Calu3 (cell line): ENCODE measurements around the gene ZNF467. TPM values are rescaled to one million over a fixed set of nuclear protein-coding genes. Genes with fewer than 3 reads are reported as not detected.

Experiments used
- BruUV-seq: library from RNA; stranded (reverse); fragments of 400-500 nt; replicated peaks from 2 replicates; lab custom pipeline; 2021; lab: Mats Ljungman, UMichigan
- CTCF ChIA-PET: fragments of 300-600 bp; sonication (Branson Sonifier 250); formaldehyde crosslinking; loops from one replicate; lab custom pipeline; 2022; ENCODE audit warnings: antibody characterized with exemption; lab: Charles Lee
- DNase-seq: peaks from one replicate; pipeline ENCODE4 v3.0.0; 2022
- H3K27ac Mint-ChIP-seq: one replicate; pipeline ENCODE4 v1.8.0; 2022; ENCODE audit warnings: mixed read lengths; ENCODE audit not compliant: unreplicated experiment
- H3K27me3 Mint-ChIP-seq: one replicate; pipeline ENCODE4 v1.8.0; 2022; ENCODE audit warnings: mixed read lengths; ENCODE audit not compliant: unreplicated experiment
- H3K36me3 Mint-ChIP-seq: one replicate; pipeline ENCODE4 v1.8.0; 2022; ENCODE audit warnings: mild to moderate bottlenecking, moderate library complexity, mixed read lengths; ENCODE audit not compliant: insufficient read depth, unreplicated experiment
- H3K4me1 Mint-ChIP-seq: one replicate; pipeline ENCODE4 v1.8.0; 2022; ENCODE audit warnings: mild to moderate bottlenecking, low read depth, mixed read lengths; ENCODE audit not compliant: unreplicated experiment
- H3K4me3 Mint-ChIP-seq: one replicate; pipeline ENCODE4 v1.8.0; 2022; ENCODE audit warnings: mild to moderate bottlenecking, low read depth, moderate library complexity, mixed read lengths; ENCODE audit not compliant: unreplicated experiment
- H3K9me3 Mint-ChIP-seq: one replicate; pipeline ENCODE4 v1.8.0; 2022; ENCODE audit warnings: low read depth, mixed read lengths; ENCODE audit not compliant: unreplicated experiment
- intact Hi-C: fragments of 100-400 bp; cut with micrococcal nuclease; formaldehyde crosslinking; loops from one replicate; pipeline ENCODE4 v1.10.0; 2022; ENCODE audit not compliant: unreplicated experiment
- total RNA-seq: library from RNA; stranded (reverse); gene quantifications from 2 replicates; pipeline ENCODE4 v1.2.3, GENCODE V29; 2022
- TF ChIP-seq, protein P1 (sequence below): fragments of 200-600 bp; IDR thresholded peaks from one replicate; pipeline ENCODE4 v1.8.0; 2022; ENCODE audit warnings: antibody characterized with exemption; ENCODE audit not compliant: unreplicated experiment

ZNF467 gene
- total RNA-seq, 1 experiment from 2014 or later, result 0.54 TPM

DNA sequence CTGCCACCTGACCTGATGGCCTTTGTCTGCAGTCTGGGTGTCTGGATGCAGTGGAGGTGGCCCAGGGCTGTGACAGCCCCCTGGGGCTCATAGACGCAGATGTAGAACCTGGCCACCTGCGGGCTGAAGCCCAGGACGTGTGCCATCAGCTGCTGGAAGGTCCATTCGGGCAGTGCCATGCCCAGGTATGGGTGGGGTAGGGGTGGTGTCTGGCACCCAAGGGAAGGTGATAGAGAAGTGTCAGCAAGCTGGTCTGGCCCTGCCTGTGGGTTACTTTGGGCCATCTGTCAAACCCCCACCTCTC lies 6.1 kb upstream of the ZNF467 start:
- intact Hi-C loops, result no loop called here
- Mint-ChIP-seq H3K27me3 (peaks cover 95% of the 10 kb centered on the region), H3K36me3 (no peaks in the 10 kb centered on the region), H3K4me1 (peaks cover 4% of the 10 kb centered on the region), H3K27ac (no peak overlapping the region), H3K4me3 (no peak overlapping the region), H3K9me3 (no peaks in the 10 kb centered on the region)
- no peak for DNase-seq
- BruUV-seq, result no TSS peak
- TF ChIP-seq, protein P1, sequence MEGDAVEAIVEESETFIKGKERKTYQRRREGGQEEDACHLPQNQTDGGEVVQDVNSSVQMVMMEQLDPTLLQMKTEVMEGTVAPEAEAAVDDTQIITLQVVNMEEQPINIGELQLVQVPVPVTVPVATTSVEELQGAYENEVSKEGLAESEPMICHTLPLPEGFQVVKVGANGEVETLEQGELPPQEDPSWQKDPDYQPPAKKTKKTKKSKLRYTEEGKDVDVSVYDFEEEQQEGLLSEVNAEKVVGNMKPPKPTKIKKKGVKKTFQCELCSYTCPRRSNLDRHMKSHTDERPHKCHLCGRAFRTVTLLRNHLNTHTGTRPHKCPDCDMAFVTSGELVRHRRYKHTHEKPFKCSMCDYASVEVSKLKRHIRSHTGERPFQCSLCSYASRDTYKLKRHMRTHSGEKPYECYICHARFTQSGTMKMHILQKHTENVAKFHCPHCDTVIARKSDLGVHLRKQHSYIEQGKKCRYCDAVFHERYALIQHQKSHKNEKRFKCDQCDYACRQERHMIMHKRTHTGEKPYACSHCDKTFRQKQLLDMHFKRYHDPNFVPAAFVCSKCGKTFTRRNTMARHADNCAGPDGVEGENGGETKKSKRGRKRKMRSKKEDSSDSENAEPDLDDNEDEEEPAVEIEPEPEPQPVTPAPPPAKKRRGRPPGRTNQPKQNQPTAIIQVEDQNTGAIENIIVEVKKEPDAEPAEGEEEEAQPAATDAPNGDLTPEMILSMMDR, result no peak
- CTCF ChIA-PET, result no interaction called here

DNA sequence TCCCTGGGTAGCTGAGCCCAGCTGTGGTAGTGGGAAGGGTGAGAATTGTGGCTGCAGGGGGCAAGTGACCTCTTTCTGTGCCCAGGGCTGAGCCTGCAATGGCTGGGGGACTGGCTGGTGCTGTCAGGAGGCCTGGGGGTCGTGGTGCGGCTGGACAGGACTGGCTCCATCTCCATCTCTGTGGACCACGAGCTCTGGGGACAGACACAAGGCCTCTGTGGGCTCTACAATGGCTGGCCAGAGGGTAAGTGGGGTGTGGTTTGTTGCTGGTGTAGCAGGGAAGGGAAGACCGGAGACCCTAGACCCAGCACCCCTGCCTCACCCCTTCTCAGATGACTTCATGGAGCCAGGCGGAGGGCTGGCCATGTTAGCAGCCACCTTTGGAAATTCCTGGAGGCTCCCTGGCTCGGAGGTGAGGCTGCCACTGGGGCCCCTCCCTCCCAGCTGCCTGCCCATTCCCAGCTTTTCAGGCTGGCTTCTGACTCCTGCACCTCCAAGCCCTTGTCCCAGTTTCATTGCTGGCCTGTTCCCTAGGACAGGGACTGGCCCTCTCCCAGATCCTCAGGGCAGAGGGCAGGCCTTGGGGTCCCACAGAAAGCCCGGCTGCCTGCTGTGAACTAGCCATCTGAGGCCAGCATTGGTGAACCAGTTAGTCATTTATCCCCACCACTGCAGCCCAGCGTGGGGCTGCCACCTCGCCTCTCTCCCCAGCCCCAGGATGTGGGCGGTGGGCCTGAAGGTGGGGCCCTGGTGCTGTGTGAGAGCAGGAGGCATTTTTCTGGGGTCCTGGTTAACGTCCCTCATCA lies 5.5 kb upstream of the ZNF467 start:
- TF ChIP-seq, protein P1, result no peak
- no peak overlapping the region for H3K4me3 Mint-ChIP-seq
- CTCF ChIA-PET, result interaction anchor here (0.5 to 0.8 kb wide), 2 partner anchors 10 to 52 kb away, joined by 3 to 4 read pairs; no protein-coding TSS in a partner anchor
- H3K9me3 Mint-ChIP-seq, result no peaks in the 10 kb centered on the region
- H3K36me3 Mint-ChIP-seq, result no peaks in the 10 kb centered on the region
- DNase-seq, result no peak
- peaks cover 95% of the 10 kb centered on the region for H3K27me3 Mint-ChIP-seq
- no TSS peak for BruUV-seq
- H3K4me1 Mint-ChIP-seq, result peaks cover 8% of the 10 kb centered on the region
- no peak overlapping the region for H3K27ac Mint-ChIP-seq
- intact Hi-C loops, result no loop called here

DNA sequence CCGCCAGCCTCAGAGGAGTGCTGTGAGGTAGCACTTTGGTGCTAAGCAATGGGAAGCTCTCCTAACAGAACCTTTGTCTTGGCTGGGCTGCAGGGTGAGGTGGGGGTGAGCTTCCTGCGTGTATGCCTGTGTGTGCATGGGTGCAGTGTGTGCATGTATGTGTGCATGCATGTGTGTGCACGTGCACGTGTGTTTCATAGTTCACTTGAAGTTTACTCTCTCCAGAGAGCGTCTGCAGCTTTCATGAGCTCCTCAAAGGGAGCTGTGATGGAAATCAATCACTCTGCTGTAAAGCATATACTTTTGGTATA lies 4.9 kb upstream of the ZNF467 start:
- Mint-ChIP-seq H3K4me1 (peaks cover 8% of the 10 kb centered on the region), H3K36me3 (peaks cover 5% of the 10 kb centered on the region), H3K27me3 (peaks cover 95% of the 10 kb centered on the region), H3K27ac (no peak overlapping the region), H3K4me3 (no peak overlapping the region), H3K9me3 (no peaks in the 10 kb centered on the region)
- no peak for DNase-seq
- intact Hi-C loops, result no loop called here
- TF ChIP-seq, protein P1, result no peak
- BruUV-seq, result no TSS peak
- CTCF ChIA-PET, result interaction anchor here (0.5 to 0.8 kb wide), 2 partner anchors 11 to 53 kb away, joined by 3 to 4 read pairs; no protein-coding TSS in a partner anchor

DNA sequence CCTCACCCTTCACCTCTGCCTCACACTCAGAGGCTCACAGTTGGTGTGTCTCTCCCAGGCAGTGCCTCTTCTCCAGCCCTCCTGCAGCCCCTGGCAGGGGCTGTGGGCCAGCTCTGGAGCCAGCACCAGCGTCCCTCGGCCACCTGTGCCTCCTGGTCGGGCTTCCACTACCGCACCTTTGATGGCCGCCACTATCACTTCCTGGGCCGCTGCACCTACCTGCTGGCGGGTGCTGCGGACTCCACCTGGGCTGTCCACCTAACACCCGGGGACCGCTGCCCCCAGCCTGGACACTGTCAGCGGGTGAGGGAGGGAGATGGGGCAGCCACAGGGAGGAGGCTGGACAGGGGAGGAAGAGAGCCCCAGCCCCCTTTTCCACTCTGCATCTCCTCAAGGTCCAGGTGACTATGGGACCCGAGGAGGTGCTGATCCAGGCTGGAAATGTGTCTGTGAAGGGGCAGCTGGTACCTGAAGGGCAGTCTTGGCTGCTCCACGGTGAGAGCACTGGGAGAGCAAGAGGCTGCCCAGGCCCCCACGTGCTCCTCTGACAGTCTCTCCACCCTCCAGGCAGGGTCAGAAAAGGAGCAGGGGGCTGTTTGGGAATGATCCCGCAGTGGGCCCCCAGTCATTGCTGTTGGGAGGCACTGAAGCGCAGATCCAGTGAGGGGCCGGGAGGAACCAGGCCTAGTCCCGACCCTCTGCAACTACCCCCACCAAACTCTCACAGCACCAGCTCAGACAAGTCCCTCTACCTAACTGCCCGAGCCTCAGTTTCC lies 4.4 kb upstream of the ZNF467 start:
- CTCF ChIA-PET, result interaction anchor here (0.8 kb wide), 1 partner anchor 11 kb away, joined by 3 read pairs; no protein-coding TSS in a partner anchor
- TF ChIP-seq, protein P1, result no peak
- BruUV-seq, result no TSS peak
- Mint-ChIP-seq H3K4me3 (no peak overlapping the region), H3K27ac (no peak overlapping the region), H3K36me3 (peaks cover 10% of the 10 kb centered on the region), H3K27me3 (peaks cover 92% of the 10 kb centered on the region), H3K9me3 (no peaks in the 10 kb centered on the region), H3K4me1 (peaks cover 8% of the 10 kb centered on the region)
- DNase-seq, result no peak
- intact Hi-C loops, result no loop called here
